Fibroblast of mammary gland (primary cell): ENCODE results near the gene PLIN3.
"Not testable (repeated sequence)": the region's sequence is repeated elsewhere in the genome, so short reads cannot be mapped to it uniquely, and the experiment has no call there.

Experiments used
- DNase-seq: peaks from one replicate; pipeline ENCODE4 v3.0.0-alpha.2; 2010; ENCODE audit warnings: low read depth
- H3K4me3 ChIP-seq: 2 replicates; pipeline ENCODE4 v1.5.1; 2011; ENCODE audit warnings: low read depth, mild to moderate bottlenecking, low read length, moderate library complexity; ENCODE audit not compliant: control insufficient read depth
- TF ChIP-seq, protein P1 (sequence below): conservative IDR thresholded peaks from 2 replicates; pipeline ENCODE4 v1.5.1; 2011; ENCODE audit warnings: low read depth, low read length, inconsistent platforms; ENCODE audit not compliant: control insufficient read depth, insufficient read depth

The PLIN3 gene

DNA sequence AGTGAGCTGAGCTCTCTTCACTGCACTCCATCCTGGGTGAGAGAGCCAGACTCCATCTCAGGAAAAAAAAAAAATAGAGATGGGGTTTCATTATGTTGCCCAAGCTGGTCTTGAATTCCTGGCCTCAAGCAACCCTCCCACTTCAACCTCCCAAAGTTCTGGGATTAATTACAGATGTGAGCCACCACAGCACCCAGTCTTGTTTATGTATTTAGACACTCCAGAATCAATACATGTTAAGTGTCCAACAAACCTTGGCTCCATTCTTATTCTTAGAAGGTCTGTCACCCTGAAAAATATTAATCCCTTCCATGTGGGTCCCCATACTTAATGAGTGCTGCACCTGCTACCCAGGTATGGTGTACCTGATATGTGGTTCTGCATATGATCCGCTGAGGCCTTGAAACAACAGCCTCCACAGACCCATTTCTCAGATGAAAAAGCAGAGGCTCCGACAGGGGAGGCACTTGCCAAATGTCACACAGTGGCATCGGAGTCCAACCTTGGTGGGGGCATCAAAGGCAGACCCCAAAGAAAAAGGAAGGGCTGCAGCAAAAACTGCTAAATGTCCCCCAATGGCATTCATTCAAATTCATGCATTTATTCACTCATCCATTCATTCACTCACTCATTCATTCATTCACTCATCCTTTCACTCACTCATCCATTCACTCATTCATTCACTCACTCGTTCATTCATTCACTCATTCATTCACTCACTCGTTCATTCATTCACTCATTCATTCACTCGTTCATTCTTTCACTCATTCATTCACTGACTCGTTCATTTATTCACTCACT lies 52.6 kb downstream of the PLIN3 start:
- DNase-seq = peak; percentile 90
- TF ChIP-seq, protein P1, sequence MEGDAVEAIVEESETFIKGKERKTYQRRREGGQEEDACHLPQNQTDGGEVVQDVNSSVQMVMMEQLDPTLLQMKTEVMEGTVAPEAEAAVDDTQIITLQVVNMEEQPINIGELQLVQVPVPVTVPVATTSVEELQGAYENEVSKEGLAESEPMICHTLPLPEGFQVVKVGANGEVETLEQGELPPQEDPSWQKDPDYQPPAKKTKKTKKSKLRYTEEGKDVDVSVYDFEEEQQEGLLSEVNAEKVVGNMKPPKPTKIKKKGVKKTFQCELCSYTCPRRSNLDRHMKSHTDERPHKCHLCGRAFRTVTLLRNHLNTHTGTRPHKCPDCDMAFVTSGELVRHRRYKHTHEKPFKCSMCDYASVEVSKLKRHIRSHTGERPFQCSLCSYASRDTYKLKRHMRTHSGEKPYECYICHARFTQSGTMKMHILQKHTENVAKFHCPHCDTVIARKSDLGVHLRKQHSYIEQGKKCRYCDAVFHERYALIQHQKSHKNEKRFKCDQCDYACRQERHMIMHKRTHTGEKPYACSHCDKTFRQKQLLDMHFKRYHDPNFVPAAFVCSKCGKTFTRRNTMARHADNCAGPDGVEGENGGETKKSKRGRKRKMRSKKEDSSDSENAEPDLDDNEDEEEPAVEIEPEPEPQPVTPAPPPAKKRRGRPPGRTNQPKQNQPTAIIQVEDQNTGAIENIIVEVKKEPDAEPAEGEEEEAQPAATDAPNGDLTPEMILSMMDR = no peak
- no peak overlapping the region for H3K4me3 ChIP-seq

DNA sequence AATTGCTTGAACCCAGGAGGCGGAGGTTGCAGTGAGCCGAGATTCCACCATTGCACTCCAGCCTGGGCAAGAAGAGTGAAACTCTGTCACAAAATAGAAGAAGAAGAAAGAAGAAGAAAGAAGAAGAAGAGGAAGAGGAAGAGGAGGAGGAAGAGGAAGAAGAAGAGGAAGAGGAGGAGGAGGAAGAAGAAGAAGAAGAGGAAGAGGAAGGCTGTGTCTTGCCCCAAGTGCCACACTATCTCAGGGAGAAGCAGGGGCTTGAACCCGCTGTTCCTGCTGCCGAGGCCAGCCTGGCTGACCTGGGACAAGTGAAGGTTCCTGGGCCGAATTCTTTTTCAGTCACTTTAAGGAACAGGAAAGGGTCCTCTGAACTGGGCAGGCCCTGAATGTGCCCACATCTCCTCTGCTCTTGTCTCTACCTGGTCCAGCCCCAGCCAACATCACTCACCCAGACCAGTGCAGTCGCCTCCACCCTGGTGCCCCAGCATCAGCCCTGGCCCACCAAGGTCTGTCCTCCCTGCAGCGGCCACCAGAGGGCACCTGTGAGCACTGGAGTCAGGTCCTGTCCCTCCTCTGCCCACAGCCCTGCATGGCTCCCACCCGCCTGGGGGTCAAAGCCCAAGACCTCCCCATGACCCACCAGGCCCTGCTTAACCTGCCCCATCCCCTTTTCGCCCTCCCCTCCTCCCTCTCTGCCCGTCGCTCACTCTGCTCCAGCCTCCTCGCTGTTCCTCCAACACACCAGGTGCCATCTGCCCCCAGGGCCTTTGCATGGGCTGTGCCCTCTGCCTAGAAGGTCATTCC lies 55.9 kb downstream of the PLIN3 start:
- peak; percentile 66 for DNase-seq
- TF ChIP-seq, protein P1 = peak; percentile 83
- no peak overlapping the region for H3K4me3 ChIP-seq

GRCh38 chr19:4807188-4807587 lies 60.3 kb downstream of the PLIN3 start:
- H3K4me3 ChIP-seq = no peak overlapping the region
- TF ChIP-seq, protein P1 = no peak
- no peak for DNase-seq

DNA sequence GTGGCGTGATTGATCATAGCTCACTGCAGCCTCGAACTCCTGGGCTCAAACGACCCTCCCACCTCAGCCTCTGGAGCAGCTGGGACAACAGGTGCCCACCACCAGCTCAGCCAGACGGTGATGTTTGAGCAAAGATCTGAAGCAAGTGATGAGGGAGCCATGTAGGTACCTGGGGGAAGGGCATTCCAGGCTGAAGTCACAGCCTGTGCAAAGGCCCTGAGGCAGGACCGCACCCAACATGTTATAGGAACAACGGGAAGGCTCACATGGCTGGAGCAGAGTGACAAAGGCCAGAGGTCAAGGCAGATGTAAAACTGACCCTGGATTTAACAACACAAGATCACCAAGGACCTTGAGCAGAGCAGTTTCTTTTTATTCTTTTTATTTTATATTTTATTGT lies 61.1 kb downstream of the PLIN3 start:
- H3K4me3 ChIP-seq = no peak overlapping the region
- DNase-seq = no peak
- TF ChIP-seq, protein P1 = no peak

DNA sequence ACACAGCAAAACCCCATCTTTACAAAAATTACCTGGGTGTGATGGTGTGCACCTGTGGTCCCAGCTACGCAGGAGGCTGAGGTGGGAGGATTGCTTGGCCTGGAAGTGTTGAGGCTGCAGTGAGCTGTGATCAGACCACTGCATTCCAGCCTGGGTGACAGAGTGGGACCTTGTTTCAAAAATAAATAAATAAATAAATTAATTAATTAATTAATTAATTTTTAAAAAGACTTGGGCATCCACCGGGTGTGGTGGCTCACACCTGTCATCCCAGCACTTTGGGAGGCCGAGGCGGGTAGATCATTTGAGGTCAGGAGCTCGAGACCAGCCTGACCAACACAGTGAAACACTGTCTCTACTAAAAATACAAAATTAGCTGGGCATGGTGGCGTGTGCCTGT lies 62.3 kb downstream of the PLIN3 start:
- DNase-seq, H3K4me3 ChIP-seq: not testable (repeated sequence)

- TF ChIP-seq, protein P1 = peak; percentile 76
Measured at GRCh38 chr19:4803736-4804695, 63.5 kb downstream of the PLIN3 start.

DNA sequence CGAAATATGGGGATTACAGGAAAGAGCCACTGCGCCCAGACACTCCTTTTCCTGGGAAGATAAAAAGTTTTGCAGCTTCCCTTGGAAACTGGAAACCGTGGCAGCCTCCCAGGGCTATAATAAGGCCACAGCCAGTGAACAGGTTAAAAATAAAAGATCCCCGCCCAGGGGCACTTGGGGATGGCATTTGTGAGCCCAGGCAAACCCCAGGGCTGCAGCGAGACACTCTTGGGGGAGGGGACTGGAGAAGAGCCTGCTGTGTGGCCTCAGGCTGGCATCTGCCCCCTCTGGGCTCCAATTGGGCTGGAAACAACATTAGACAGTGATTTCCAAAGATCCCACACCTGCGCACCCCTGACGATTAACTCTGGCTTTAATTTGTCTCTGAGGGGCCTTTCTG lies 64.8 kb downstream of the PLIN3 start:
- no peak for DNase-seq
- H3K4me3 ChIP-seq = no peak overlapping the region
- TF ChIP-seq, protein P1 = no peak

More at GRCh38 chr19:4803736-4804695, 63.5 kb downstream of the PLIN3 start:
- no peak overlapping the region for H3K4me3 ChIP-seq
- DNase-seq = peak; percentile 45
